Measurements from ENCODE around the gene SUFU.

SUFU gene

DNA sequence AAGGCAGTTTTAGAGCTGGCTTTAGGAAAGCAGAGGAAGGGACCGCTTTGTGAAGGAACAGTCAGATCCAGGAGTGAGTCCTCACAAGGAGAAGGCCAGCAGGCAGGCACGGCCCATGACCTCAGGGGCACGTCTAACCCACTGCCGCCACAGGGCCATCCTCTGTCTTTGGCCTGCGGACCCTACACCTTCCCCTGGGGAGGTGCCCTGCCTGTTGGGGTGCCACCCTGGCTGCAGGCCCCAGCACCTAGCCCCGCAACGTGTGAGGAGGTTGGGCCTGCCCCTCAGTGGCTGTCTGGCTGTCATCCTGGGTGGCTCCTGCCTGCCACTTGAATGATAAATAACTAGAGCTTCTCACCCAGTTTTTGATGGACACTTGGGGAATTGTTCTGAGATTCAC is 109.5 kb downstream of the SUFU start:
- Histone ChIP-seq H3K4me2 (ENCODE audit: low read depth, low read length, poor library complexity, severe bottlenecking) (no peak overlapping the region), H3K9me3 (ENCODE audit: insufficient read depth, low read length) (no peaks in the 10 kb centered on the region), H3K36me3 (ENCODE audit: low read length) (no peaks in the 10 kb centered on the region), H3K9me2 (replicated peaks; ENCODE audit: insufficient read depth, low read length) (no peaks in the 10 kb centered on the region), H4K20me1 (ENCODE audit: low read depth, low read length) (no peaks in the 10 kb centered on the region), H3K27me3 (ENCODE audit: low read length) (no peaks in the 10 kb centered on the region), H3K9ac (ENCODE audit: low read length) (no peak overlapping the region), H3K27ac (ENCODE audit: low read depth, low read length) (no peak overlapping the region), H3F3A (ENCODE audit: insufficient read depth) (no peaks in the 10 kb centered on the region), H2AFZ (ENCODE audit: low read depth, low read length, severe bottlenecking) (no peak overlapping the region), H3K79me2 (ENCODE audit: insufficient read depth, low read length) (no peaks in the 10 kb centered on the region), H3K4me3 (ENCODE audit: insufficient read depth, low read length, poor library complexity, severe bottlenecking) (no peak overlapping the region)
- TF ChIP-seq, protein P1, sequence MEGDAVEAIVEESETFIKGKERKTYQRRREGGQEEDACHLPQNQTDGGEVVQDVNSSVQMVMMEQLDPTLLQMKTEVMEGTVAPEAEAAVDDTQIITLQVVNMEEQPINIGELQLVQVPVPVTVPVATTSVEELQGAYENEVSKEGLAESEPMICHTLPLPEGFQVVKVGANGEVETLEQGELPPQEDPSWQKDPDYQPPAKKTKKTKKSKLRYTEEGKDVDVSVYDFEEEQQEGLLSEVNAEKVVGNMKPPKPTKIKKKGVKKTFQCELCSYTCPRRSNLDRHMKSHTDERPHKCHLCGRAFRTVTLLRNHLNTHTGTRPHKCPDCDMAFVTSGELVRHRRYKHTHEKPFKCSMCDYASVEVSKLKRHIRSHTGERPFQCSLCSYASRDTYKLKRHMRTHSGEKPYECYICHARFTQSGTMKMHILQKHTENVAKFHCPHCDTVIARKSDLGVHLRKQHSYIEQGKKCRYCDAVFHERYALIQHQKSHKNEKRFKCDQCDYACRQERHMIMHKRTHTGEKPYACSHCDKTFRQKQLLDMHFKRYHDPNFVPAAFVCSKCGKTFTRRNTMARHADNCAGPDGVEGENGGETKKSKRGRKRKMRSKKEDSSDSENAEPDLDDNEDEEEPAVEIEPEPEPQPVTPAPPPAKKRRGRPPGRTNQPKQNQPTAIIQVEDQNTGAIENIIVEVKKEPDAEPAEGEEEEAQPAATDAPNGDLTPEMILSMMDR (IDR thresholded peaks at IDR 0.05; ENCODE audit: insufficient read depth, low read length, poor library complexity, severe bottlenecking): no peak

DNA sequence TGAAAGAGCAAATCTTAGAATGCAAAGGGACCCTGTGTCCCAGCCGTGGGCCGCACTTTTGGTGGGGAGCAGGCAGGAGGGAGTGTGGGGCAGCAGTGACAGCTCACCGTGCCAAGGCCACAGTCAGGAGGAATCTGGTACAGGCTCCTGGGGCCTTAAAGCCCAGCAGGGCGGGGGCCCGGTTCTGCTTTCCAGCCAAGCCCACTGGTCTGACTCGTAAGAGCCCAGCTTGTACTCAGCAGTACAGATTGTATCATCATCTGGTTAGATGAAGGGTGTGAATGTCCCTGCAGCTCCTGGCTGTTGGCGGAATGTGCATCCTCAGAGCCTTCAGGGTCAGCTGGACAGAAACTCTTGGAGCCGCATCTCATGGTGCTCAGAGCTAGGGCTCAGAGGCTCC is 110.0 kb downstream of the SUFU start:
- no peaks in the 10 kb centered on the region for H3K36me3 ChIP-seq (ENCODE audit: low read length)
- H3K27me3 ChIP-seq (ENCODE audit: low read length): no peaks in the 10 kb centered on the region
- no peak overlapping the region for H3K4me2 ChIP-seq (ENCODE audit: low read depth, low read length, poor library complexity, severe bottlenecking)
- H3K9me2 ChIP-seq (replicated peaks; ENCODE audit: insufficient read depth, low read length): no peaks in the 10 kb centered on the region
- H3K9me3 ChIP-seq (ENCODE audit: insufficient read depth, low read length): no peaks in the 10 kb centered on the region
- H3K9ac ChIP-seq (ENCODE audit: low read length): no peak overlapping the region
- H2AFZ ChIP-seq (ENCODE audit: low read depth, low read length, severe bottlenecking): no peak overlapping the region
- no peak overlapping the region for H3K4me3 ChIP-seq (ENCODE audit: insufficient read depth, low read length, poor library complexity, severe bottlenecking)
- no peaks in the 10 kb centered on the region for H3F3A ChIP-seq (ENCODE audit: insufficient read depth)
- no peak for TF ChIP-seq EZH2phosphoT487 (conservative IDR thresholded peaks at IDR 0.05; ENCODE audit: low read length)
- TF ChIP-seq, protein P1 (IDR thresholded peaks at IDR 0.05; ENCODE audit: insufficient read depth, low read length, poor library complexity, severe bottlenecking): no peak
- no peaks in the 10 kb centered on the region for H3K79me2 ChIP-seq (ENCODE audit: insufficient read depth, low read length)
- no peaks in the 10 kb centered on the region for H4K20me1 ChIP-seq (ENCODE audit: low read depth, low read length)
- no peak overlapping the region for H3K27ac ChIP-seq (ENCODE audit: low read depth, low read length)

DNA sequence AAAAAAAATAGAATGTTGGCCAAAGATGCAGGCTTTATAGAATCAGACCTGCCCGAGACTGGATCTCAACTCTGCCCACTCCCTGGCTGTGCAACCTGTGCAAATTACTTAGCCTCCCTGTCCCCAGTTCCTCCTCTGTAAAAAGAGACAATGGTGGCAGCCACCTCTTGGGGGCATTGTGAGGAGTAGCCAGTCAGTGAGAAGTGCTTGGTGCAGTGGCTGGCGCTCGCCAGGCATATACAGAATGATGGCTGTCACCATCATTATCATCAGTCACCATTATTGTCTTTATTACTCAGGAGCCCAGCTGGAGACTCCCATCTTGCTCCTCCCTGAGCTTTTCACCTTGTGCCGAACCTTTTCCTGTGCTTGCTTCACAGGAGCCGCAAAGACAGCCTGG is 111.1 kb downstream of the SUFU start:
- H3K9me2 ChIP-seq (replicated peaks; ENCODE audit: insufficient read depth, low read length): no peaks in the 10 kb centered on the region
- no peak overlapping the region for H2AFZ ChIP-seq (ENCODE audit: low read depth, low read length, severe bottlenecking)
- no peaks in the 10 kb centered on the region for H3K79me2 ChIP-seq (ENCODE audit: insufficient read depth, low read length)
- H3K9me3 ChIP-seq (ENCODE audit: insufficient read depth, low read length): no peaks in the 10 kb centered on the region
- H3K4me3 ChIP-seq (ENCODE audit: insufficient read depth, low read length, poor library complexity, severe bottlenecking): no peak overlapping the region
- H3F3A ChIP-seq (ENCODE audit: insufficient read depth): no peaks in the 10 kb centered on the region
- no peak overlapping the region for H3K27ac ChIP-seq (ENCODE audit: low read depth, low read length)
- TF ChIP-seq, protein P1 (IDR thresholded peaks at IDR 0.05; ENCODE audit: insufficient read depth, low read length, poor library complexity, severe bottlenecking): no peak
- TF ChIP-seq EZH2phosphoT487 (conservative IDR thresholded peaks at IDR 0.05; ENCODE audit: low read length): no peak
- H3K4me2 ChIP-seq (ENCODE audit: low read depth, low read length, poor library complexity, severe bottlenecking): no peak overlapping the region
- H3K27me3 ChIP-seq (ENCODE audit: low read length): no peaks in the 10 kb centered on the region
- no peaks in the 10 kb centered on the region for H4K20me1 ChIP-seq (ENCODE audit: low read depth, low read length)
- H3K9ac ChIP-seq (ENCODE audit: low read length): no peak overlapping the region
- no peaks in the 10 kb centered on the region for H3K36me3 ChIP-seq (ENCODE audit: low read length)

- no peak overlapping the region for H3K27ac ChIP-seq (ENCODE audit: low read depth, low read length)
- H3K9me3 ChIP-seq (ENCODE audit: insufficient read depth, low read length): no peaks in the 10 kb centered on the region
- TF ChIP-seq, protein P1 (IDR thresholded peaks at IDR 0.05; ENCODE audit: insufficient read depth, low read length, poor library complexity, severe bottlenecking): peak; percentile 15
- no peak for TF ChIP-seq EZH2phosphoT487 (conservative IDR thresholded peaks at IDR 0.05; ENCODE audit: low read length)
- H3K4me2 ChIP-seq (ENCODE audit: low read depth, low read length, poor library complexity, severe bottlenecking): no peak overlapping the region
- H3K27me3 ChIP-seq (ENCODE audit: low read length): no peaks in the 10 kb centered on the region
- H2AFZ ChIP-seq (ENCODE audit: low read depth, low read length, severe bottlenecking): no peak overlapping the region
- no peaks in the 10 kb centered on the region for H3F3A ChIP-seq (ENCODE audit: insufficient read depth)
- no peaks in the 10 kb centered on the region for H3K9me2 ChIP-seq (replicated peaks; ENCODE audit: insufficient read depth, low read length)
- H3K9ac ChIP-seq (ENCODE audit: low read length): no peak overlapping the region
- H3K36me3 ChIP-seq (ENCODE audit: low read length): no peaks in the 10 kb centered on the region
- no peak overlapping the region for H3K4me3 ChIP-seq (ENCODE audit: insufficient read depth, low read length, poor library complexity, severe bottlenecking)
- no peaks in the 10 kb centered on the region for H3K79me2 ChIP-seq (ENCODE audit: insufficient read depth, low read length)
- H4K20me1 ChIP-seq (ENCODE audit: low read depth, low read length): no peaks in the 10 kb centered on the region
These were observed 111.6 kb downstream of the SUFU start for GRCh38 chr10:102615361-102615760.

All from SU-DHL-6 (cell line).